H1 (cell line): ENCODE data around the gene CABLES2. TPM values are rescaled to one million over a fixed set of nuclear protein-coding genes. Genes with fewer than 3 reads are reported as not detected.
A peak's percentile ranks its signal among the peaks of the same experiment; 100 is the strongest.

Experiments used
- CTCF ChIA-PET: fragments of 300-600 bp; sonication (Branson Sonifier 250); formaldehyde crosslinking; loops from one replicate; lab custom pipeline; 2021; ENCODE audit not compliant: partially characterized antibody; lab: Charles Lee
- POLR2A ChIA-PET: fragments of 300-600 bp; sonication (Branson Sonifier 250); formaldehyde crosslinking; loops from one replicate; lab custom pipeline; 2021; ENCODE audit warnings: inconsistent platforms; ENCODE audit not compliant: partially characterized antibody; lab: Charles Lee
- DNase-seq, 2 experiments: peaks; one replicate each; pipeline versions ENCODE4 v3.0.0 to v3.0.0-alpha.2; 2010 to 2022; ENCODE audit warnings: low spot score in 2 of 2, low read depth in 1 of 2, mixed read lengths in 1 of 2
- FAIRE-seq: peaks from 2 replicates; lab custom pipeline; 2011; peaks lifted over from hg19 to GRCh38; lab: Jason Lieb, UNC
- H2AFZ ChIP-seq: 2 replicates; pipeline ENCODE4 v1.8.1; 2012; ENCODE audit warnings: low read length, inconsistent platforms
- H2AK5ac ChIP-seq: 2 replicates; pipeline ENCODE4 v1.6.1; 2013; ENCODE audit warnings: low read depth, low read length
- H2BK120ac ChIP-seq: replicated peaks from 2 replicates; pipeline ENCODE3; 2013; ENCODE audit warnings: low read depth, low read length, inconsistent platforms
- H2BK12ac ChIP-seq: 2 replicates; pipeline ENCODE4 v1.6.1; 2013; ENCODE audit warnings: low read depth, low read length
- H2BK15ac ChIP-seq: 2 replicates; pipeline ENCODE4 v1.6.1; 2013; ENCODE audit warnings: low read length
- H2BK20ac ChIP-seq: 2 replicates; pipeline ENCODE4 v1.6.1; 2013; ENCODE audit warnings: low read length
- H2BK5ac ChIP-seq: 2 replicates; pipeline ENCODE4 v1.6.1; 2013; ENCODE audit warnings: low read depth, low read length
- H3K14ac ChIP-seq: 2 replicates; pipeline ENCODE4 v1.6.1; 2013; ENCODE audit warnings: inconsistent platforms; ENCODE audit not compliant: insufficient read length
- H3K18ac ChIP-seq: 2 replicates; pipeline ENCODE4 v1.6.1; 2013; ENCODE audit warnings: low read length; ENCODE audit errors: extremely low read depth
- H3K23ac ChIP-seq: 2 replicates; pipeline ENCODE4 v1.6.1; 2013; ENCODE audit warnings: inconsistent platforms; ENCODE audit not compliant: insufficient read length
- H3K23me2 ChIP-seq: 2 replicates; pipeline ENCODE4 v1.6.1; 2013; ENCODE audit warnings: low read depth, low read length
- H3K27ac ChIP-seq: 2 replicates; pipeline ENCODE4 v1.6.1; 2011; ENCODE audit warnings: low read depth, low read length, inconsistent platforms
- H3K27me3 ChIP-seq, 4 experiments: replicated peaks in 1 of 4; 1 replicate in 1 of 4; 2 replicates in 3 of 4; pipeline versions ENCODE4 v1.6.1 to v1.8.1; 2011 to 2013; ENCODE audit warnings: low read length in 3 of 4, mild to moderate bottlenecking in 3 of 4, inconsistent platforms in 2 of 4, mixed read lengths in 2 of 4, moderate library complexity in 1 of 4; ENCODE audit not compliant: control insufficient read depth in 3 of 4, insufficient read depth in 3 of 4; ENCODE audit errors: extremely low read depth in 1 of 4
- H3K36me3 ChIP-seq, 4 experiments: 2 replicates each; pipeline versions ENCODE4 v1.6.1 to v1.8.1; 2011 to 2013; ENCODE audit warnings: mild to moderate bottlenecking in 4 of 4, low read length in 3 of 4, moderate library complexity in 2 of 4, control low read depth in 1 of 4, inconsistent platforms in 1 of 4; ENCODE audit not compliant: insufficient read depth in 4 of 4, control insufficient read depth in 2 of 4
- H3K4ac ChIP-seq: replicated peaks from 2 replicates; pipeline ENCODE3; 2013; ENCODE audit warnings: low read length, low read depth, mixed read lengths, inconsistent platforms; ENCODE audit not compliant: insufficient read length
- H3K4me1 ChIP-seq, 4 experiments: replicated peaks in 1 of 4; 1 replicate in 1 of 4; 2 replicates in 3 of 4; pipeline versions ENCODE4 v1.6.1 to v1.8.1; 2011 to 2013; ENCODE audit warnings: low read length in 3 of 4, inconsistent platforms in 2 of 4, mixed read lengths in 1 of 4; ENCODE audit not compliant: insufficient read depth in 4 of 4, control insufficient read depth in 3 of 4
- H3K4me2 ChIP-seq, 2 experiments: 2 replicates each; pipeline versions ENCODE4 v1.6.1 to v1.8.1; 2011 to 2013; ENCODE audit warnings: low read depth in 2 of 2, low read length in 2 of 2, control low read depth in 1 of 2, inconsistent platforms in 1 of 2, mild to moderate bottlenecking in 1 of 2; ENCODE audit not compliant: insufficient read depth in 1 of 2
- H3K4me3 ChIP-seq, 4 experiments: fragments of 200-600, 300-600 bp in 1 of 4; sonication (generic), shearing (Covaris generic), sonication (Bioruptor Twin) in 1 of 4; 2 replicates each; pipeline versions ENCODE4 v1.5.1 to v1.8.1; 2011 to 2016; ENCODE audit warnings: low read length in 4 of 4, low read depth in 3 of 4, control low read depth in 2 of 4, inconsistent platforms in 2 of 4, mild to moderate bottlenecking in 2 of 4, mixed read lengths in 1 of 4, moderate library complexity in 1 of 4; ENCODE audit not compliant: insufficient read depth in 2 of 4; ENCODE audit errors: extremely low read depth in 1 of 4
- H3K56ac ChIP-seq: replicated peaks from 2 replicates; pipeline ENCODE3; 2013; ENCODE audit warnings: low read depth, mild to moderate bottlenecking, mixed read lengths, low read length, inconsistent platforms; ENCODE audit not compliant: insufficient read length
- H3K79me1 ChIP-seq: 2 replicates; pipeline ENCODE4 v1.6.1; 2013; ENCODE audit warnings: low read depth, low read length, control low read depth
- H3K79me2 ChIP-seq, 2 experiments: 2 replicates each; pipeline versions ENCODE4 v1.6.1 to v1.8.1; 2012 to 2013; ENCODE audit warnings: low read length in 2 of 2, mild to moderate bottlenecking in 2 of 2, inconsistent platforms in 1 of 2; ENCODE audit not compliant: insufficient read depth in 2 of 2, control insufficient read depth in 1 of 2
- H3K9ac ChIP-seq, 4 experiments: replicated peaks in 1 of 4; 1 replicate in 1 of 4; 2 replicates in 3 of 4; pipeline versions ENCODE4 v1.6.1 to v1.8.1; 2011 to 2013; ENCODE audit warnings: low read depth in 3 of 4, low read length in 3 of 4, control low read depth in 2 of 4, mild to moderate bottlenecking in 2 of 4, moderate library complexity in 2 of 4, inconsistent platforms in 1 of 4; ENCODE audit errors: extremely low read depth in 1 of 4
- H3K9me3 ChIP-seq, 2 experiments: 2 replicates each; pipeline versions ENCODE4 v1.6.1 to v1.8.1; 2012 to 2013; ENCODE audit warnings: mild to moderate bottlenecking in 2 of 2, moderate library complexity in 2 of 2, control low read depth in 1 of 2, inconsistent platforms in 1 of 2, low read depth in 1 of 2, low read length in 1 of 2, mixed read lengths in 1 of 2; ENCODE audit not compliant: insufficient read depth in 2 of 2
- H4K20me1 ChIP-seq, 2 experiments: replicated peaks in 1 of 2; 2 replicates each; pipeline versions ENCODE3 to v1.8.1; 2011 to 2013; ENCODE audit warnings: inconsistent platforms in 2 of 2, low read length in 2 of 2, mild to moderate bottlenecking in 1 of 2; ENCODE audit not compliant: insufficient read depth in 2 of 2, control insufficient read depth in 1 of 2
- H4K5ac ChIP-seq: 2 replicates; pipeline ENCODE4 v1.6.1; 2013; ENCODE audit warnings: low read length, low read depth, mixed read lengths, inconsistent platforms; ENCODE audit not compliant: insufficient read length
- H4K8ac ChIP-seq: 2 replicates; pipeline ENCODE4 v1.8.0; 2013; ENCODE audit warnings: mild to moderate bottlenecking, moderate library complexity, low read length, inconsistent platforms; ENCODE audit not compliant: insufficient read depth; ENCODE audit errors: extremely low read depth
- H4K91ac ChIP-seq: replicated peaks from 2 replicates; pipeline ENCODE3; 2013; ENCODE audit warnings: low read length, mixed read lengths, inconsistent platforms; ENCODE audit not compliant: insufficient read length
- ASH2L ChIP-seq: fragments of 200-600, 300-600 bp; sonication (generic); IDR thresholded peaks from one replicate; pipeline ENCODE4 v1.7.1; 2017; ENCODE audit warnings: low read length
- GABPA ChIP-seq: IDR thresholded peaks from 2 replicates; pipeline ENCODE4 v1.6.1; 2011; ENCODE audit warnings: mild to moderate bottlenecking, low read length, moderate library complexity, borderline replicate concordance; ENCODE audit not compliant: insufficient read depth
- KDM1A ChIP-seq: fragments of 200-600, 300-600 bp; sonication (generic); IDR thresholded peaks from 2 replicates; pipeline ENCODE4 v1.7.1; 2016; ENCODE audit warnings: mild to moderate bottlenecking, low read length, borderline replicate concordance
- KDM5A ChIP-seq: fragments of 200-600 bp; IDR thresholded peaks from 2 replicates; pipeline ENCODE4 v1.7.1; 2012; ENCODE audit warnings: mild to moderate bottlenecking, low read length, inconsistent platforms, mixed read lengths
- POLR2A ChIP-seq, 2 experiments: IDR thresholded peaks; 1 replicate in 1 of 2; 2 replicates in 1 of 2; pipeline ENCODE4 v1.6.1; 2011; ENCODE audit warnings: low read depth in 2 of 2, low read length in 2 of 2, mild to moderate bottlenecking in 2 of 2; ENCODE audit errors: control extremely low read depth in 1 of 2
- TAF7 ChIP-seq: optimal IDR thresholded peaks from 2 replicates; pipeline ENCODE3; 2011; ENCODE audit warnings: low read depth, mild to moderate bottlenecking, inconsistent platforms, low read length, moderate library complexity, borderline replicate concordance
- WGBS, 2 experiments: shearing (Covaris generic) in 1 of 2; methylation state at CpG; one replicate each; pipeline versions ENCODE4 v1.1.6 to v1.1.7; 2013 to 2015; ENCODE audit warnings: low lambda C conversion rate in 2 of 2, mixed read lengths in 2 of 2, inconsistent platforms in 1 of 2, low coverage in 1 of 2, missing lambda C conversion rate in 1 of 2; ENCODE audit not compliant: insufficient replicate concordance in 2 of 2, insufficient coverage in 1 of 2, insufficient read length in 1 of 2; ENCODE audit errors: extremely low coverage in 1 of 2, missing lambda C conversion rate in 1 of 2; 5-methylcytosine and 5-hydroxymethylcytosine counted together
- polyA plus RNA-seq, 7 experiments: library from polyadenylated mRNA; depleted of rRNA in 3 of 7; stranded (reverse) in 5 of 7; unstranded in 2 of 7; fragments of >200 nt in 5 of 7; fragments of 200-250 nt in 2 of 7; gene quantifications; 1 replicate in 5 of 7; 2 replicates in 1 of 7; 4 replicates in 1 of 7; pipeline versions ENCODE4 v1.2.1 to v1.2.3, GENCODE V29; 2011 to 2013; ENCODE audit warnings: missing spikeins in 2 of 7, mixed read lengths in 2 of 7
- total RNA-seq: library from RNA; stranded (reverse); fragmentation: NEBNext Ultra II Directional; extraction: Animal tissue kit (Norgen Biotek cat#: 25700); gene quantifications from 2 replicates; pipeline ENCODE4 v1.2.1, GENCODE V29; 2021
- TF ChIP-seq, protein P1 (sequence below): IDR thresholded peaks from 2 replicates; pipeline ENCODE4 v1.6.1; 2012; ENCODE audit warnings: inconsistent platforms
- TF ChIP-seq, protein P2 (sequence below): IDR thresholded peaks from 2 replicates; pipeline ENCODE4 v1.6.1; 2012; ENCODE audit warnings: low read length, inconsistent platforms

Gene CABLES2
- total and polyA plus RNA-seq, 2 of the 8 experiments (the other 6 are each of a cell fraction or from before 2014, with no cell fraction given): 8.0 to 8.8 TPM

- DNase-seq: peak in 1 of 2 experiments; percentile 90
- Histone ChIP-seq H3K9me3 (no peaks in the 10 kb centered on the region), H3K14ac (no peak within 1 kb of the TSS), H3K79me2 (peaks cover 4 to 39% of the 10 kb centered on the region in 2 experiments; a peak in 3 of 4 replicates), H2BK15ac (peak within 1 kb of the TSS; percentile 81; the same call in 1 of the 2 replicates), H2BK5ac (peak within 1 kb of the TSS; percentile 89; the same call in 1 of the 2 replicates), H2BK120ac (no peak within 1 kb of the TSS), H3K4me1 (peaks cover 0 to 11% (median 2%) of the 10 kb centered on the region in 4 experiments; a peak in 5 of 7 replicates), H3K4me2 (peak within 1 kb of the TSS; percentile 86 to 99), H2AFZ (no peak within 1 kb of the TSS), H3K23ac (peak within 1 kb of the TSS; percentile 18), H3K23me2 (peaks cover 16% of the 10 kb centered on the region; the same call in 1 of the 2 replicates), H3K9ac (peak within 1 kb of the TSS; percentile 81 to 97 (median 91)), H3K18ac (peak within 1 kb of the TSS; percentile 90), H4K5ac (peak within 1 kb of the TSS; percentile 88), H3K27me3 (no peaks in the 10 kb centered on the region), H3K27ac (peak within 1 kb of the TSS; percentile 88), H3K56ac (peak within 1 kb of the TSS; percentile 90), H2BK20ac (no peak within 1 kb of the TSS), H3K4me3 (peak within 1 kb of the TSS; percentile 93 to 100 (median 99)), H3K79me1 (peaks cover 10% of the 10 kb centered on the region), H4K91ac (peak within 1 kb of the TSS; percentile 97), H4K8ac (peak within 1 kb of the TSS; percentile 85), H2BK12ac (0 out of 2 replicates have a peak within 1 kb of the TSS, but pooled peaks have one; percentile 68), H3K36me3 (peaks cover 18 to 29% (median 22%) of the 10 kb centered on the region in 4 experiments), H3K4ac (peak within 1 kb of the TSS; percentile 83), H4K20me1 (peaks cover 8 to 24% of the 10 kb centered on the region in 2 experiments), H2AK5ac (peak within 1 kb of the TSS; percentile 79; the same call in 1 of the 2 replicates)
- CTCF ChIA-PET: interaction anchor here (0.7 to 14.1 kb wide), 5 partner anchors 9 to 21 kb away, joined by 4 to 212 read pairs (median 8); partner anchors contain the start of gene LAMA5
- WGBS, 2 experiments: 1% methylated on average over 54 of the region's 83 CpGs; no CpG with 5 or more reads in 1 of the 2 experiments
- FAIRE-seq: no peak
- POLR2A ChIA-PET: interaction anchor here (0.8 to 9.0 kb wide), 11 partner anchors 10 to 619 kb away, joined by 3 to 176 read pairs (median 11); partner anchors contain the start of genes ADRM1 and LAMA5
- TF ChIP-seq TAF7 (peak; percentile 93), ASH2L (peak; percentile 17), KDM1A (no peak), KDM5A (no peak), GABPA (peak; percentile 98), POLR2A (IDR thresholded peaks at IDR 0.05; ENCODE audit: control extremely low read depth in 1 of 2, low read depth in 2 of 2, low read length in 2 of 2) (peak; percentile 91 to 96)
- TF ChIP-seq, protein P1, sequence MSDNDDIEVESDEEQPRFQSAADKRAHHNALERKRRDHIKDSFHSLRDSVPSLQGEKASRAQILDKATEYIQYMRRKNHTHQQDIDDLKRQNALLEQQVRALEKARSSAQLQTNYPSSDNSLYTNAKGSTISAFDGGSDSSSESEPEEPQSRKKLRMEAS: peak; percentile 59; the same call in 1 of the 2 replicates
- TF ChIP-seq, protein P2, sequence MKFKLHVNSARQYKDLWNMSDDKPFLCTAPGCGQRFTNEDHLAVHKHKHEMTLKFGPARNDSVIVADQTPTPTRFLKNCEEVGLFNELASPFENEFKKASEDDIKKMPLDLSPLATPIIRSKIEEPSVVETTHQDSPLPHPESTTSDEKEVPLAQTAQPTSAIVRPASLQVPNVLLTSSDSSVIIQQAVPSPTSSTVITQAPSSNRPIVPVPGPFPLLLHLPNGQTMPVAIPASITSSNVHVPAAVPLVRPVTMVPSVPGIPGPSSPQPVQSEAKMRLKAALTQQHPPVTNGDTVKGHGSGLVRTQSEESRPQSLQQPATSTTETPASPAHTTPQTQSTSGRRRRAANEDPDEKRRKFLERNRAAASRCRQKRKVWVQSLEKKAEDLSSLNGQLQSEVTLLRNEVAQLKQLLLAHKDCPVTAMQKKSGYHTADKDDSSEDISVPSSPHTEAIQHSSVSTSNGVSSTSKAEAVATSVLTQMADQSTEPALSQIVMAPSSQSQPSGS: no peak
Measured at GRCh38 chr20:62386383-62387218, 20.5 kb downstream of the CABLES2 start, which contains the start of gene RPS21. RPS21 (plus strand) TSS chr20:62387103; CDS start chr20:62387339, 236 bp downstream.
